HEK293 (cell line): ENCODE results near the gene RUNX1.

Experiments used
- CTCF ChIA-PET: fragments of 350-600 bp; formaldehyde crosslinking; extraction: SDS; loops from one replicate; lab custom pipeline; 2021; ENCODE audit warnings: antibody characterized with exemption; lab: Yijun Ruan, JAX
- POLR2A ChIA-PET: fragments of 300-600 bp; formaldehyde crosslinking; extraction: SDS; loops from one replicate; lab custom pipeline; 2020; ENCODE audit warnings: antibody characterized with exemption, inconsistent platforms; lab: Yijun Ruan, JAX
- H3K27ac ChIP-seq: fragments of 200-500 bp; sonication (Bioruptor generic); 2 replicates; pipeline ENCODE4 v1.5.1; 2014; ENCODE audit warnings: low read depth, low read length, control low read depth, inconsistent platforms; ENCODE audit errors: extremely low read depth
- H3K36me3 ChIP-seq, 2 experiments: fragments of 200-500 bp in 1 of 2; sonication (Bioruptor generic) in 1 of 2; 1 replicate in 1 of 2; 2 replicates in 1 of 2; pipeline ENCODE4 v1.5.1; 2014 to 2017; ENCODE audit warnings: inconsistent platforms in 2 of 2, low read length in 2 of 2; ENCODE audit not compliant: control insufficient read depth in 2 of 2, insufficient read depth in 1 of 2
- H3K4me1 ChIP-seq: fragments of 200-500 bp; sonication (Bioruptor generic); 2 replicates; pipeline ENCODE4 v1.5.1; 2014; ENCODE audit warnings: mild to moderate bottlenecking, low read length, inconsistent platforms; ENCODE audit not compliant: control insufficient read depth, insufficient read depth
- H3K4me3 ChIP-seq: 2 replicates; pipeline ENCODE4 v1.5.1; 2011; ENCODE audit warnings: low read depth, mild to moderate bottlenecking, control low read depth, low read length, moderate library complexity
- H3K9me3 ChIP-seq: fragments of 200-500 bp; sonication (Bioruptor generic); 2 replicates; pipeline ENCODE4 v1.5.1; 2014; ENCODE audit warnings: low read depth, low read length, inconsistent platforms; ENCODE audit not compliant: control insufficient read depth, insufficient read depth
- FEZF1 ChIP-seq: fragments of 450-650 bp; formaldehyde crosslinking; IDR thresholded peaks from 2 replicates; pipeline ENCODE4 v1.5.1; 2016; ENCODE audit warnings: missing biosample characterization, missing genetic modification characterization
- GLI2 ChIP-seq: fragments of 450-650 bp; formaldehyde crosslinking; IDR thresholded peaks from 2 replicates; pipeline ENCODE4; 2017; ENCODE audit warnings: missing biosample characterization, missing genetic modification characterization, low read depth, borderline replicate concordance
- HOXA7 ChIP-seq: sonication (generic); formaldehyde crosslinking; IDR thresholded peaks from 2 replicates; pipeline ENCODE4 v1.8.1; 2022; ENCODE audit warnings: missing genetic modification reagents, borderline replicate concordance
- KLF1 ChIP-seq: fragments of 450-650 bp; formaldehyde crosslinking; IDR thresholded peaks from 2 replicates; pipeline ENCODE4 v1.5.1; 2016; ENCODE audit warnings: missing biosample characterization, missing genetic modification characterization
- ZNF274 ChIP-seq, 2 experiments: fragments of 200-500 bp in 1 of 2; fragments of 450-650 bp in 1 of 2; sonication (Bioruptor generic) in 1 of 2; formaldehyde crosslinking in 1 of 2; IDR thresholded peaks; 2 replicates each; pipeline versions ENCODE4 v1.5.1 to v1.6.1; 2014 to 2016; ENCODE audit warnings: borderline replicate concordance in 1 of 2, inconsistent platforms in 1 of 2, low read length in 1 of 2, missing biosample characterization in 1 of 2, missing genetic modification characterization in 1 of 2
- ZNF473 ChIP-seq: fragments of 450-650 bp; formaldehyde crosslinking; IDR thresholded peaks from 2 replicates; pipeline ENCODE4 v1.5.1; 2017; ENCODE audit warnings: missing biosample characterization, missing genetic modification characterization
- ZNF530 ChIP-seq: fragments of 450-650 bp; formaldehyde crosslinking; IDR thresholded peaks from 2 replicates; pipeline ENCODE4 v1.5.1; 2016; ENCODE audit warnings: low read depth, missing biosample characterization, missing genetic modification characterization
- ZNF555 ChIP-seq: fragments of 450-650 bp; formaldehyde crosslinking; conservative IDR thresholded peaks from 2 replicates; pipeline ENCODE4 v1.5.1; 2017; ENCODE audit warnings: missing biosample characterization, mild to moderate bottlenecking, missing genetic modification characterization, inconsistent platforms
- ZNF596 ChIP-seq: fragments of 450-650 bp; IDR thresholded peaks from 2 replicates; pipeline ENCODE4 v1.5.0; 2018; ENCODE audit warnings: missing biosample characterization, mild to moderate bottlenecking, missing genetic modification characterization, moderate library complexity
- ZNF791 ChIP-seq: fragments of 450-650 bp; formaldehyde crosslinking; IDR thresholded peaks from 2 replicates; pipeline ENCODE4 v1.5.1; 2016; ENCODE audit warnings: missing biosample characterization, missing genetic modification characterization
- ZSCAN30 ChIP-seq: fragments of 450-650 bp; IDR thresholded peaks from 2 replicates; pipeline ENCODE4 v1.5.1; 2018; ENCODE audit warnings: missing biosample characterization, mild to moderate bottlenecking, missing genetic modification characterization, moderate library complexity
- TF ChIP-seq, protein P1 (sequence below): fragments of 450-650 bp; formaldehyde crosslinking; conservative IDR thresholded peaks from 2 replicates; pipeline ENCODE4 v1.5.1; 2016; ENCODE audit warnings: low read depth, missing biosample characterization, missing genetic modification characterization
- TF ChIP-seq, protein P2 (sequence below): fragments of 450-650 bp; formaldehyde crosslinking; conservative IDR thresholded peaks from 2 replicates; pipeline ENCODE4 v1.5.1; 2016; ENCODE audit warnings: low read depth, missing biosample characterization, missing genetic modification characterization
- TF ChIP-seq, protein P3 (sequence below): fragments of 450-650 bp; formaldehyde crosslinking; IDR thresholded peaks from 2 replicates; pipeline ENCODE4 v1.5.1; 2016; ENCODE audit warnings: missing biosample characterization, missing genetic modification characterization, low read depth
- TF ChIP-seq, protein P4 (sequence below): fragments of 450-650 bp; formaldehyde crosslinking; IDR thresholded peaks from 2 replicates; pipeline ENCODE4 v1.5.1; 2016; ENCODE audit warnings: missing biosample characterization, missing genetic modification characterization
- TF ChIP-seq, protein P5 (sequence below): fragments of 450-650 bp; formaldehyde crosslinking; IDR thresholded peaks from 2 replicates; pipeline ENCODE4 v1.5.1; 2016; ENCODE audit warnings: missing biosample characterization, missing genetic modification characterization, borderline replicate concordance

Gene RUNX1

DNA sequence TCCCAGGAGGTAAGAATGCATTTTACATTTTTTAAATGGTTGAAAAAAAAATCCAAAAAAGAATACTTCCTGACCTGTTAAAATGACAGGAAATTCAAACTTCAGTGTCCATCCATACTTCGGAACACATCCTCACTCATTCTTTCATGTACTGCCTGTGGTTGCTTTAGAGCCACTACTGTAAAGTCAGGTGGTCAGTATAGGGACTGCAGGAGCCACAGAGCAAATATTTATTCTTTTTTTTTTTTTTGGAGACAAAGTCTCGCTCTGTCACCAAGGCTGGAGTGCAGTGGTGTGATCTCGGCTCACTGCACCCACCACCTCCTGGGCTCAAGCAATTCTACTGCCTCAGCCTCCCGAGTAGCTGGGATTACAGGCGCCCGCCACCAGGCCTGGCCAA lies 255.6 kb downstream of the RUNX1 start:
- TF ChIP-seq FEZF1 (tag by site-specific recombination): no peak
- TF ChIP-seq, protein P1, sequence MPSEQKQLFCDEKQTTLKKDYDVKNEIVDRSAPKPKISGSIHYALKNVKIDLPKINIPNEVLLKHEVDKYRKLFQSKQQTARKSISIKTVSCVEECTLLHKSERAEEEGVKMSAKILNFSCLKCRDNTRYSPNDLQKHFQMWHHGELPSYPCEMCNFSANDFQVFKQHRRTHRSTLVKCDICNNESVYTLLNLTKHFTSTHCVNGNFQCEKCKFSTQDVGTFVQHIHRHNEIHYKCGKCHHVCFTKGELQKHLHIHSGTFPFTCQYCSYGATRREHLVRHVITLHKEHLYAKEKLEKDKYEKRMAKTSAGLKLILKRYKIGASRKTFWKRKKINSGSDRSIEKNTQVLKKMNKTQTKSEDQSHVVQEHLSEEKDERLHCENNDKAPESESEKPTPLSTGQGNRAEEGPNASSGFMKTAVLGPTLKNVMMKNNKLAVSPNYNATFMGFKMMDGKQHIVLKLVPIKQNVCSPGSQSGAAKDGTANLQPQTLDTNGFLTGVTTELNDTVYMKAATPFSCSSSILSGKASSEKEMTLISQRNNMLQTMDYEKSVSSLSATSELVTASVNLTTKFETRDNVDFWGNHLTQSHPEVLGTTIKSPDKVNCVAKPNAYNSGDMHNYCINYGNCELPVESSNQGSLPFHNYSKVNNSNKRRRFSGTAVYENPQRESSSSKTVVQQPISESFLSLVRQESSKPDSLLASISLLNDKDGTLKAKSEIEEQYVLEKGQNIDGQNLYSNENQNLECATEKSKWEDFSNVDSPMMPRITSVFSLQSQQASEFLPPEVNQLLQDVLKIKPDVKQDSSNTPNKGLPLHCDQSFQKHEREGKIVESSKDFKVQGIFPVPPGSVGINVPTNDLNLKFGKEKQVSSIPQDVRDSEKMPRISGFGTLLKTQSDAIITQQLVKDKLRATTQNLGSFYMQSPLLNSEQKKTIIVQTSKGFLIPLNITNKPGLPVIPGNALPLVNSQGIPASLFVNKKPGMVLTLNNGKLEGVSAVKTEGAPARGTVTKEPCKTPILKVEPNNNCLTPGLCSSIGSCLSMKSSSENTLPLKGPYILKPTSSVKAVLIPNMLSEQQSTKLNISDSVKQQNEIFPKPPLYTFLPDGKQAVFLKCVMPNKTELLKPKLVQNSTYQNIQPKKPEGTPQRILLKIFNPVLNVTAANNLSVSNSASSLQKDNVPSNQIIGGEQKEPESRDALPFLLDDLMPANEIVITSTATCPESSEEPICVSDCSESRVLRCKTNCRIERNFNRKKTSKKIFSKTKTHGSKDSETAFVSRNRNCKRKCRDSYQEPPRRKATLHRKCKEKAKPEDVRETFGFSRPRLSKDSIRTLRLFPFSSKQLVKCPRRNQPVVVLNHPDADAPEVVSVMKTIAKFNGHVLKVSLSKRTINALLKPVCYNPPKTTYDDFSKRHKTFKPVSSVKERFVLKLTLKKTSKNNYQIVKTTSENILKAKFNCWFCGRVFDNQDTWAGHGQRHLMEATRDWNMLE (tag by site-specific recombination): no peak
- TF ChIP-seq, protein P2, sequence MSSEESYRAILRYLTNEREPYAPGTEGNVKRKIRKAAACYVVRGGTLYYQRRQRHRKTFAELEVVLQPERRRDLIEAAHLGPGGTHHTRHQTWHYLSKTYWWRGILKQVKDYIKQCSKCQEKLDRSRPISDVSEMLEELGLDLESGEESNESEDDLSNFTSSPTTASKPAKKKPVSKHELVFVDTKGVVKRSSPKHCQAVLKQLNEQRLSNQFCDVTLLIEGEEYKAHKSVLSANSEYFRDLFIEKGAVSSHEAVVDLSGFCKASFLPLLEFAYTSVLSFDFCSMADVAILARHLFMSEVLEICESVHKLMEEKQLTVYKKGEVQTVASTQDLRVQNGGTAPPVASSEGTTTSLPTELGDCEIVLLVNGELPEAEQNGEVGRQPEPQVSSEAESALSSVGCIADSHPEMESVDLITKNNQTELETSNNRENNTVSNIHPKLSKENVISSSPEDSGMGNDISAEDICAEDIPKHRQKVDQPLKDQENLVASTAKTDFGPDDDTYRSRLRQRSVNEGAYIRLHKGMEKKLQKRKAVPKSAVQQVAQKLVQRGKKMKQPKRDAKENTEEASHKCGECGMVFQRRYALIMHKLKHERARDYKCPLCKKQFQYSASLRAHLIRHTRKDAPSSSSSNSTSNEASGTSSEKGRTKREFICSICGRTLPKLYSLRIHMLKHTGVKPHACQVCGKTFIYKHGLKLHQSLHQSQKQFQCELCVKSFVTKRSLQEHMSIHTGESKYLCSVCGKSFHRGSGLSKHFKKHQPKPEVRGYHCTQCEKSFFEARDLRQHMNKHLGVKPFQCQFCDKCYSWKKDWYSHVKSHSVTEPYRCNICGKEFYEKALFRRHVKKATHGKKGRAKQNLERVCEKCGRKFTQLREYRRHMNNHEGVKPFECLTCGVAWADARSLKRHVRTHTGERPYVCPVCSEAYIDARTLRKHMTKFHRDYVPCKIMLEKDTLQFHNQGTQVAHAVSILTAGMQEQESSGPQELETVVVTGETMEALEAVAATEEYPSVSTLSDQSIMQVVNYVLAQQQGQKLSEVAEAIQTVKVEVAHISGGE (tag by site-specific recombination): no peak
- no peak for TF ChIP-seq ZSCAN30 (tag by site-specific recombination)
- TF ChIP-seq, protein P3, sequence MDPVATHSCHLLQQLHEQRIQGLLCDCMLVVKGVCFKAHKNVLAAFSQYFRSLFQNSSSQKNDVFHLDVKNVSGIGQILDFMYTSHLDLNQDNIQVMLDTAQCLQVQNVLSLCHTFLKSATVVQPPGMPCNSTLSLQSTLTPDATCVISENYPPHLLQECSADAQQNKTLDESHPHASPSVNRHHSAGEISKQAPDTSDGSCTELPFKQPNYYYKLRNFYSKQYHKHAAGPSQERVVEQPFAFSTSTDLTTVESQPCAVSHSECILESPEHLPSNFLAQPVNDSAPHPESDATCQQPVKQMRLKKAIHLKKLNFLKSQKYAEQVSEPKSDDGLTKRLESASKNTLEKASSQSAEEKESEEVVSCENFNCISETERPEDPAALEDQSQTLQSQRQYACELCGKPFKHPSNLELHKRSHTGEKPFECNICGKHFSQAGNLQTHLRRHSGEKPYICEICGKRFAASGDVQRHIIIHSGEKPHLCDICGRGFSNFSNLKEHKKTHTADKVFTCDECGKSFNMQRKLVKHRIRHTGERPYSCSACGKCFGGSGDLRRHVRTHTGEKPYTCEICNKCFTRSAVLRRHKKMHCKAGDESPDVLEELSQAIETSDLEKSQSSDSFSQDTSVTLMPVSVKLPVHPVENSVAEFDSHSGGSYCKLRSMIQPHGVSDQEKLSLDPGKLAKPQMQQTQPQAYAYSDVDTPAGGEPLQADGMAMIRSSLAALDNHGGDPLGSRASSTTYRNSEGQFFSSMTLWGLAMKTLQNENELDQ (tag by site-specific recombination): no peak
- no peak for TF ChIP-seq ZNF274 (IDR thresholded peaks at IDR 0.05; ENCODE audit: low read length)
- no peak for TF ChIP-seq ZNF274 (tag by site-specific recombination; IDR thresholded peaks at IDR 0.05; ENCODE audit: borderline replicate concordance)
- TF ChIP-seq GLI2 (tag by site-specific recombination): no peak
- no peak for TF ChIP-seq ZNF555 (tag by site-specific recombination)
- TF ChIP-seq ZNF596: no peak
- TF ChIP-seq ZNF791 (tag by site-specific recombination): no peak
- TF ChIP-seq KLF1 (tag by site-specific recombination): no peak
- TF ChIP-seq ZNF530 (tag by site-specific recombination): no peak
- no peak for TF ChIP-seq HOXA7 (CRISPR knock-in tag)
- TF ChIP-seq, protein P4, sequence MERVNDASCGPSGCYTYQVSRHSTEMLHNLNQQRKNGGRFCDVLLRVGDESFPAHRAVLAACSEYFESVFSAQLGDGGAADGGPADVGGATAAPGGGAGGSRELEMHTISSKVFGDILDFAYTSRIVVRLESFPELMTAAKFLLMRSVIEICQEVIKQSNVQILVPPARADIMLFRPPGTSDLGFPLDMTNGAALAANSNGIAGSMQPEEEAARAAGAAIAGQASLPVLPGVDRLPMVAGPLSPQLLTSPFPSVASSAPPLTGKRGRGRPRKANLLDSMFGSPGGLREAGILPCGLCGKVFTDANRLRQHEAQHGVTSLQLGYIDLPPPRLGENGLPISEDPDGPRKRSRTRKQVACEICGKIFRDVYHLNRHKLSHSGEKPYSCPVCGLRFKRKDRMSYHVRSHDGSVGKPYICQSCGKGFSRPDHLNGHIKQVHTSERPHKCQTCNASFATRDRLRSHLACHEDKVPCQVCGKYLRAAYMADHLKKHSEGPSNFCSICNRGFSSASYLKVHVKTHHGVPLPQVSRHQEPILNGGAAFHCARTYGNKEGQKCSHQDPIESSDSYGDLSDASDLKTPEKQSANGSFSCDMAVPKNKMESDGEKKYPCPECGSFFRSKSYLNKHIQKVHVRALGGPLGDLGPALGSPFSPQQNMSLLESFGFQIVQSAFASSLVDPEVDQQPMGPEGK: no peak
- TF ChIP-seq ZNF473 (tag by site-specific recombination): no peak
- TF ChIP-seq, protein P5, sequence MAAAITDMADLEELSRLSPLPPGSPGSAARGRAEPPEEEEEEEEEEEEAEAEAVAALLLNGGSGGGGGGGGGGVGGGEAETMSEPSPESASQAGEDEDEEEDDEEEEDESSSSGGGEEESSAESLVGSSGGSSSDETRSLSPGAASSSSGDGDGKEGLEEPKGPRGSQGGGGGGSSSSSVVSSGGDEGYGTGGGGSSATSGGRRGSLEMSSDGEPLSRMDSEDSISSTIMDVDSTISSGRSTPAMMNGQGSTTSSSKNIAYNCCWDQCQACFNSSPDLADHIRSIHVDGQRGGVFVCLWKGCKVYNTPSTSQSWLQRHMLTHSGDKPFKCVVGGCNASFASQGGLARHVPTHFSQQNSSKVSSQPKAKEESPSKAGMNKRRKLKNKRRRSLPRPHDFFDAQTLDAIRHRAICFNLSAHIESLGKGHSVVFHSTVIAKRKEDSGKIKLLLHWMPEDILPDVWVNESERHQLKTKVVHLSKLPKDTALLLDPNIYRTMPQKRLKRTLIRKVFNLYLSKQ (tag by site-specific recombination): no peak
- POLR2A ChIA-PET: no interaction called here

More for the DNA sequence above, 255.6 kb downstream of the RUNX1 start:
- CTCF ChIA-PET: no interaction called here
- H3K27ac ChIP-seq: no peak overlapping the region
- H3K36me3 ChIP-seq: no peaks in the 10 kb centered on the region
- H3K4me1 ChIP-seq: peaks cover 16% of the 10 kb centered on the region
- no peak overlapping the region for H3K4me3 ChIP-seq
- H3K9me3 ChIP-seq: no peaks in the 10 kb centered on the region
